ENCODE measurements around the gene OASL. TPM values are rescaled to one million over a fixed set of nuclear protein-coding genes. Genes with fewer than 3 reads are reported as not detected.

OASL gene
- total RNA-seq, 5 donors from 2014 or later (not counting 1 experiment from before 2014, with no cell fraction given), result 6.0 to 17.6 (median 8.9) TPM

GRCh38 chr12:121017966-121018491 lies 21.0 kb downstream of the OASL start:
- Histone ChIP-seq H3K9me3 (no peaks in the 10 kb centered on the region), H3K27ac (ENCODE audit: low read length) (no peak overlapping the region), H3K27me3 (replicated peaks in 1 of 2; ENCODE audit: control insufficient read depth in 2 of 2, extremely low read depth in 1 of 2, insufficient read depth in 2 of 2, low read length in 1 of 2) (no peaks in the 10 kb centered on the region), H3K4me1 (ENCODE audit: control insufficient read depth in 1 of 2, extremely low read depth in 1 of 2, insufficient read depth in 2 of 2, low read length in 2 of 2) (peaks cover 4 to 11% of the 10 kb centered on the region in 2 experiments), H3K36me3 (ENCODE audit: control insufficient read depth in 2 of 2, extremely low read depth in 1 of 2, insufficient read depth in 1 of 2, low read length in 1 of 2) (peaks cover 0 to 21% of the 10 kb centered on the region in 2 donors), H3K4me3 (ENCODE audit: control insufficient read depth in 1 of 2, extremely low read depth in 1 of 2, low read length in 1 of 2) (no peak overlapping the region)
- Mint-ChIP-seq H3K9me3 (no peaks in the 10 kb centered on the region), H3K4me1 (peaks cover 18 to 22% (median 21%) of the 10 kb centered on the region in 3 donors), H3K36me3 (peaks cover 27% of the 10 kb centered on the region), H3K4me3 (no peak overlapping the region), H3K27me3 (no peaks in the 10 kb centered on the region), H3K27ac (no peak overlapping the region)
- WGBS (ENCODE audit: insufficient coverage), result 96% methylated on average over 6 of the region's 15 CpGs
- ChIA-PET POLR2A (no interaction called here), CTCF (interaction anchor here (0.7 to 1.8 kb wide), 3 partner anchors 9 to 42 kb away, joined by 3 to 6 read pairs (median 5); no protein-coding TSS in a partner anchor)
- peak in 1 of 35 experiments; percentile 16 for DNase-seq
- ATAC-seq (replicated peaks in 1 of 4), result no peak

GRCh38 chr12:121015825-121016766 lies 22.9 kb downstream of the OASL start, which contains the start of gene C12orf43:
Gene C12orf43, minus strand, starts transcription at chr12:121016487. Its CDS starts 13 bp downstream, at chr12:121016474.
- peaks cover 21 to 28% (median 22%) of the 10 kb centered on the region in 3 donors for H3K4me1 Mint-ChIP-seq
- ChIA-PET CTCF (interaction anchor here (1.4 to 1.8 kb wide), 2 partner anchors 11 to 44 kb away, joined by 5 to 6 read pairs; no protein-coding TSS in a partner anchor), POLR2A (no interaction called here)
- peak within 1 kb of the TSS; percentile 66 for H3K27ac ChIP-seq (ENCODE audit: low read length)
- peak within 1 kb of the TSS; percentile 90 to 95 for H3K27ac Mint-ChIP-seq
- no peaks in the 10 kb centered on the region for H3K9me3 Mint-ChIP-seq
- peak within 1 kb of the TSS; percentile 89 to 100 (median 97) for H3K4me3 Mint-ChIP-seq
- peak; percentile 98 to 99 (median 98) for ATAC-seq (replicated peaks in 1 of 4)
- peaks cover 5 to 27% of the 10 kb centered on the region in 2 donors for H3K36me3 ChIP-seq (ENCODE audit: control insufficient read depth in 2 of 2, extremely low read depth in 1 of 2, insufficient read depth in 1 of 2, low read length in 1 of 2)
- no peaks in the 10 kb centered on the region for H3K9me3 ChIP-seq
- 2% methylated on average over 25 of the region's 34 CpGs for WGBS (ENCODE audit: insufficient coverage)
- no peaks in the 10 kb centered on the region for H3K27me3 ChIP-seq (replicated peaks in 1 of 2; ENCODE audit: control insufficient read depth in 2 of 2, extremely low read depth in 1 of 2, insufficient read depth in 2 of 2, low read length in 1 of 2)
- peak; percentile 83 to 96 (median 89) for DNase-seq
- peaks cover 29% of the 10 kb centered on the region for H3K36me3 Mint-ChIP-seq
- peak within 1 kb of the TSS; percentile 77 to 99 for H3K4me3 ChIP-seq (ENCODE audit: control insufficient read depth in 1 of 2, extremely low read depth in 1 of 2, low read length in 1 of 2)
- H3K4me1 ChIP-seq (ENCODE audit: control insufficient read depth in 1 of 2, extremely low read depth in 1 of 2, insufficient read depth in 2 of 2, low read length in 2 of 2), result peaks cover 4 to 11% of the 10 kb centered on the region in 2 experiments
- H3K27me3 Mint-ChIP-seq, result no peaks in the 10 kb centered on the region

- H3K9me3 ChIP-seq, result no peaks in the 10 kb centered on the region
- no CpG with 5 or more reads among the region's 3 CpGs for WGBS (ENCODE audit: insufficient coverage)
- peaks cover 21 to 28% (median 22%) of the 10 kb centered on the region in 3 donors for H3K4me1 Mint-ChIP-seq
- CTCF ChIA-PET, result interaction anchor here in 1 of 2 donors (0.5 kb wide), 1 partner anchor 15 kb away, joined by 5 read pairs; no protein-coding TSS in a partner anchor
- no peaks in the 10 kb centered on the region for H3K27me3 ChIP-seq (replicated peaks in 1 of 2; ENCODE audit: control insufficient read depth in 2 of 2, extremely low read depth in 1 of 2, insufficient read depth in 2 of 2, low read length in 1 of 2)
- H3K4me3 ChIP-seq (ENCODE audit: control insufficient read depth in 1 of 2, extremely low read depth in 1 of 2, low read length in 1 of 2), result no peak overlapping the region
- no peaks in the 10 kb centered on the region for H3K27me3 Mint-ChIP-seq
- H3K36me3 ChIP-seq (ENCODE audit: control insufficient read depth in 2 of 2, extremely low read depth in 1 of 2, insufficient read depth in 1 of 2, low read length in 1 of 2), result peaks cover 5 to 38% of the 10 kb centered on the region in 2 donors
- H3K36me3 Mint-ChIP-seq, result peaks cover 33% of the 10 kb centered on the region
- H3K27ac Mint-ChIP-seq, result no peak overlapping the region
- no peak overlapping the region for H3K27ac ChIP-seq (ENCODE audit: low read length)
- ATAC-seq (replicated peaks in 1 of 4) (no peak), DNase-seq (no peak)
- peak overlapping the region in 1 of 3 donors; percentile 2 for H3K4me3 Mint-ChIP-seq
- H3K4me1 ChIP-seq (ENCODE audit: control insufficient read depth in 1 of 2, extremely low read depth in 1 of 2, insufficient read depth in 2 of 2, low read length in 2 of 2), result peaks cover 4 to 11% of the 10 kb centered on the region in 2 experiments
- no peaks in the 10 kb centered on the region for H3K9me3 Mint-ChIP-seq
- POLR2A ChIA-PET, result interaction anchor here in 1 of 2 donors (0.7 kb wide), 1 partner anchor 302 kb away, joined by 5 read pairs; no protein-coding TSS in a partner anchor
Observed at GRCh38 chr12:121013715-121014114, 25.3 kb downstream of the OASL start.

GRCh38 chr12:121011820-121012219 lies 27.2 kb downstream of the OASL start:
- Mint-ChIP-seq H3K9me3 (no peaks in the 10 kb centered on the region), H3K4me3 (no peak overlapping the region), H3K27ac (no peak overlapping the region), H3K36me3 (peaks cover 45% of the 10 kb centered on the region), H3K4me1 (peaks cover 21 to 27% (median 22%) of the 10 kb centered on the region in 3 donors), H3K27me3 (no peaks in the 10 kb centered on the region)
- peaks cover 4 to 11% of the 10 kb centered on the region in 2 experiments for H3K4me1 ChIP-seq (ENCODE audit: control insufficient read depth in 1 of 2, extremely low read depth in 1 of 2, insufficient read depth in 2 of 2, low read length in 2 of 2)
- peaks cover 11 to 53% of the 10 kb centered on the region in 2 donors for H3K36me3 ChIP-seq (ENCODE audit: control insufficient read depth in 2 of 2, extremely low read depth in 1 of 2, insufficient read depth in 1 of 2, low read length in 1 of 2)
- no peak overlapping the region for H3K4me3 ChIP-seq (ENCODE audit: control insufficient read depth in 1 of 2, extremely low read depth in 1 of 2, low read length in 1 of 2)
- H3K27ac ChIP-seq (ENCODE audit: low read length), result no peak overlapping the region
- WGBS (ENCODE audit: insufficient coverage), result 100% methylated on average over 4 of the region's 6 CpGs
- ATAC-seq (replicated peaks in 1 of 4) (no peak), DNase-seq (no peak)
- CTCF ChIA-PET, result no interaction called here
- POLR2A ChIA-PET, result no interaction called here
- no peaks in the 10 kb centered on the region for H3K9me3 ChIP-seq
- no peaks in the 10 kb centered on the region for H3K27me3 ChIP-seq (replicated peaks in 1 of 2; ENCODE audit: control insufficient read depth in 2 of 2, extremely low read depth in 1 of 2, insufficient read depth in 2 of 2, low read length in 1 of 2)

GRCh38 chr12:121010860-121011259 lies 28.2 kb downstream of the OASL start:
- Histone ChIP-seq H3K36me3 (ENCODE audit: control insufficient read depth in 2 of 2, extremely low read depth in 1 of 2, insufficient read depth in 1 of 2, low read length in 1 of 2) (peaks cover 11 to 54% of the 10 kb centered on the region in 2 donors), H3K4me1 (ENCODE audit: control insufficient read depth in 1 of 2, extremely low read depth in 1 of 2, insufficient read depth in 2 of 2, low read length in 2 of 2) (peaks cover 3 to 4% of the 10 kb centered on the region in 2 experiments), H3K9me3 (no peaks in the 10 kb centered on the region), H3K4me3 (ENCODE audit: control insufficient read depth in 1 of 2, extremely low read depth in 1 of 2, low read length in 1 of 2) (no peak overlapping the region), H3K27ac (ENCODE audit: low read length) (no peak overlapping the region), H3K27me3 (replicated peaks in 1 of 2; ENCODE audit: control insufficient read depth in 2 of 2, extremely low read depth in 1 of 2, insufficient read depth in 2 of 2, low read length in 1 of 2) (no peaks in the 10 kb centered on the region)
- H3K27ac Mint-ChIP-seq, result no peak overlapping the region
- H3K9me3 Mint-ChIP-seq, result no peaks in the 10 kb centered on the region
- ATAC-seq (replicated peaks in 1 of 4) (no peak), DNase-seq (no peak)
- H3K36me3 Mint-ChIP-seq, result peaks cover 46% of the 10 kb centered on the region
- ChIA-PET POLR2A (no interaction called here), CTCF (no interaction called here)
- peaks cover 13 to 21% (median 16%) of the 10 kb centered on the region in 3 donors for H3K4me1 Mint-ChIP-seq
- H3K4me3 Mint-ChIP-seq, result no peak overlapping the region
- WGBS (ENCODE audit: insufficient coverage), result 89% methylated on average over 6 of the region's 8 CpGs
- no peaks in the 10 kb centered on the region for H3K27me3 Mint-ChIP-seq

- ChIA-PET CTCF (interaction anchor here in 1 of 2 donors (0.6 kb wide), 1 partner anchor 16 kb away, joined by 3 read pairs; no protein-coding TSS in a partner anchor), POLR2A (no interaction called here)
- H3K36me3 ChIP-seq (ENCODE audit: control insufficient read depth in 2 of 2, extremely low read depth in 1 of 2, insufficient read depth in 1 of 2, low read length in 1 of 2), result peaks cover 13 to 62% of the 10 kb centered on the region in 2 donors
- no peak overlapping the region for H3K27ac ChIP-seq (ENCODE audit: low read length)
- H3K4me3 ChIP-seq (ENCODE audit: control insufficient read depth in 1 of 2, extremely low read depth in 1 of 2, low read length in 1 of 2), result no peak overlapping the region
- Mint-ChIP-seq H3K4me3 (no peak overlapping the region), H3K4me1 (peaks cover 2 to 13% (median 6%) of the 10 kb centered on the region in 3 donors), H3K36me3 (peaks cover 53% of the 10 kb centered on the region), H3K9me3 (no peaks in the 10 kb centered on the region), H3K27me3 (no peaks in the 10 kb centered on the region), H3K27ac (no peak overlapping the region)
- H3K4me1 ChIP-seq (ENCODE audit: control insufficient read depth in 1 of 2, extremely low read depth in 1 of 2, insufficient read depth in 2 of 2, low read length in 2 of 2), result no peaks in the 10 kb centered on the region
- 85% methylated on average over 5 of the region's 10 CpGs for WGBS (ENCODE audit: insufficient coverage)
- no peak for ATAC-seq (replicated peaks in 1 of 4)
- DNase-seq, result no peak
- H3K9me3 ChIP-seq, result no peaks in the 10 kb centered on the region
- no peaks in the 10 kb centered on the region for H3K27me3 ChIP-seq (replicated peaks in 1 of 2; ENCODE audit: control insufficient read depth in 2 of 2, extremely low read depth in 1 of 2, insufficient read depth in 2 of 2, low read length in 1 of 2)
Observed at GRCh38 chr12:121009741-121010140, 29.3 kb downstream of the OASL start.

All from T-cell (primary cell).